Measurements from ENCODE around the gene FOLH1. TPM values are rescaled to one million over a fixed set of nuclear protein-coding genes. Genes with fewer than 3 reads are reported as not detected.
"Not testable (repeated sequence)": the region's sequence is repeated elsewhere in the genome, so short reads cannot be mapped to it uniquely, and the experiment has no call there.

FOLH1 gene
- total and polyA plus RNA-seq, 2 experiments from 2014 or later, result not detected

DNA sequence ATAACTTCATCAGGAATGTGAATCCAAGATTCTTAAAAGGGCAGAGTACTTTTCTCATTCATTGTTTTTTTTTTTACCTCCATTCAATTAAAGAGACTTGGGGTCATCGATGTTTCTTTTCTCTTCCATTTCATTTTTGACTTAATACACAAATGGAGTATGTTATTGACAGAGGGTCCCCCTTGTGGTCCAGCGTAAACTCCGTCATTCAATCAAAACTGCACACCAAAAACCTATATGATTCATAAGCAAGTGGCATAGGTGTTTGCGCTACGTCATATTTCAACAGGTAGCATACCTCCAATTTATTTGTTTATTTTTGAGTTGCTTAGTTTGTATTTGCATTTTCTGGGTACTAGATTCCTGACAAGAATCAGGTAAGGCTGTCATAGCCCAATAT, 12.7 kb upstream of the FOLH1 start:
- no peak overlapping the region for H3K4me2 ChIP-seq (ENCODE audit: unreplicated experiment)
- no peaks in the 10 kb centered on the region for H4K20me1 ChIP-seq (ENCODE audit: insufficient read depth)
- no peak for TF ChIP-seq EZH2 (IDR thresholded peaks at IDR 0.05; ENCODE audit: insufficient read depth, poor library complexity, severe bottlenecking)
- TF ChIP-seq EZH2phosphoT487 (IDR thresholded peaks at IDR 0.05; ENCODE audit: insufficient read depth, low read depth), result no peak
- no peak for DNase-seq
- no peaks in the 10 kb centered on the region for H3K4me1 ChIP-seq (ENCODE audit: insufficient read depth)
- no peaks in the 10 kb centered on the region for H3K27me3 ChIP-seq (replicated peaks; ENCODE audit: insufficient read depth)
- 57 to 58% methylated on average over 5 of the region's 5 CpGs for WGBS, 2 experiments (ENCODE audit: low coverage in 1 of 2, low lambda C conversion rate in 2 of 2, missing lambda C conversion rate in 2 of 2)
- H2AFZ ChIP-seq, result no peak overlapping the region
- H3K4me3 ChIP-seq, result no peak overlapping the region
- in situ Hi-C loops (cut with MboI), result no loop called here
- H3K79me2 ChIP-seq (ENCODE audit: insufficient read depth), result no peaks in the 10 kb centered on the region
- no peak overlapping the region for H3K27ac ChIP-seq
- H3K36me3 ChIP-seq (ENCODE audit: low read depth), result no peaks in the 10 kb centered on the region
- H3K9me3 ChIP-seq (ENCODE audit: low read depth), result no peaks in the 10 kb centered on the region
- no peaks in the 10 kb centered on the region for H3K9me2 ChIP-seq (ENCODE audit: insufficient read depth)
- no peak overlapping the region for H3K9ac ChIP-seq
- no peaks in the 10 kb centered on the region for H3F3A ChIP-seq (ENCODE audit: insufficient read depth)

DNA sequence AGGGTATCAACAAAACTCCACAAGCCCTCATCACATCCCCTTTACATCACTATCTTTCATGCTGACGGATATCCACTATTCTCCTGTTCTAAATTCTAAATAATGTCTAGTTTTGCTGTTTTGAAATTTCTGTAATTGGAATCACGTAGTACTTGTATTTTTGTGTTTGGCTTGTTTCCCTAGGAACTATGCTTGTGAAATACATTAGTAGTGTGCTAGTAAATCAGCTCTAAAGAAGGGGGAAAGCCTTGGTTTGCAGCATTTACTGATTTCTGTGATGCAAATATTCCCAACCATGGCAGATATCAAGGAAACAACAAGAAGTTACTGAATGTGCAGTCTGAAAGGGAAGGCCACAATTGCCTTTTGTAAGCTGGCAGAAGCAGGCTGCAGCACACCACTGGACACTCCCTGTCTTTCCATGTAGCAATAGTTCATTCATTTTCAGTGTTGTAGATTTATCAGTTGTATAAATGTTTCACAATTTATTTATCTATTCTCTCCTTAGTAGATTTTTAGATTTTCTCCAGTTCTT, 4.7 kb upstream of the FOLH1 start:
- WGBS, 2 experiments (ENCODE audit: low coverage in 1 of 2, low lambda C conversion rate in 2 of 2, missing lambda C conversion rate in 2 of 2), result 19 to 28% methylated on average over 2 of the region's 2 CpGs
- H3K4me3 ChIP-seq, result no peak overlapping the region
- no peak overlapping the region for H2AFZ ChIP-seq
- H3K9me2 ChIP-seq (ENCODE audit: insufficient read depth), result no peaks in the 10 kb centered on the region
- DNase-seq, result no peak
- H3F3A ChIP-seq (ENCODE audit: insufficient read depth), result no peaks in the 10 kb centered on the region
- no peak for TF ChIP-seq EZH2 (IDR thresholded peaks at IDR 0.05; ENCODE audit: insufficient read depth, poor library complexity, severe bottlenecking)
- no peak for TF ChIP-seq EZH2phosphoT487 (IDR thresholded peaks at IDR 0.05; ENCODE audit: insufficient read depth, low read depth)
- 0 out of 2 replicates have a peak, but pooled peaks cover 8% of the 10 kb centered on the region for H3K27me3 ChIP-seq (replicated peaks; ENCODE audit: insufficient read depth)
- H3K79me2 ChIP-seq (ENCODE audit: insufficient read depth), result no peaks in the 10 kb centered on the region
- H3K4me2 ChIP-seq (ENCODE audit: unreplicated experiment), result no peak overlapping the region
- no peak overlapping the region for H3K9ac ChIP-seq
- no peaks in the 10 kb centered on the region for H3K4me1 ChIP-seq (ENCODE audit: insufficient read depth)
- in situ Hi-C loops (cut with MboI), result no loop called here
- no peak overlapping the region for H3K27ac ChIP-seq
- H3K9me3 ChIP-seq (ENCODE audit: low read depth), result no peaks in the 10 kb centered on the region
- H3K36me3 ChIP-seq (ENCODE audit: low read depth), result no peaks in the 10 kb centered on the region
- H4K20me1 ChIP-seq (ENCODE audit: insufficient read depth), result no peaks in the 10 kb centered on the region

DNA sequence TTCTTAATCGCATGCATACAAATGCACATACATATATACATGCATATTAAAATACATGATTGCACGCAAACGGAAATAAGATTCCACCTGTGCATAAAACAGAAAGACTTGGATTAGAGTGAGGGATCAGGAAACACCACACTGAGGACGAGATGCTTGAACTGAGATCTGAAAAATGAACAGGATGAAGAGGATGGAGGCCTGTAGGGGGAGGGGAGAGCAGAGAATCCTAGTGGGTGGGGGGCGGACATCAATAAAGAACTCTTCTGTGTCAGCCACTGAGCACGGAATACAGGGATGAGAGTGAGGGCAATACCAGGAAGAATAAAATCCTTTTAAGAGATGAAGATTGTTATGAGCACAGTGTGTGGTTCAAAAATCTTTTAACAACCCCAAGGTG, 1.4 kb downstream of the FOLH1 start:
- H3K36me3 ChIP-seq (ENCODE audit: low read depth); H3F3A ChIP-seq (ENCODE audit: insufficient read depth); H3K27me3 ChIP-seq (replicated peaks; ENCODE audit: insufficient read depth); H3K9me3 ChIP-seq (ENCODE audit: low read depth); DNase-seq; in situ Hi-C loops (cut with MboI); H3K9ac ChIP-seq; H3K79me2 ChIP-seq (ENCODE audit: insufficient read depth); H2AFZ ChIP-seq; H3K4me3 ChIP-seq; H3K27ac ChIP-seq; H3K4me2 ChIP-seq (ENCODE audit: unreplicated experiment); H3K9me2 ChIP-seq (ENCODE audit: insufficient read depth); H3K4me1 ChIP-seq (ENCODE audit: insufficient read depth); H4K20me1 ChIP-seq (ENCODE audit: insufficient read depth): not testable (repeated sequence)
- WGBS, 2 experiments (ENCODE audit: low coverage in 1 of 2, low lambda C conversion rate in 2 of 2, missing lambda C conversion rate in 2 of 2), result 63 to 65% methylated on average over 6 of the region's 6 CpGs

DNA sequence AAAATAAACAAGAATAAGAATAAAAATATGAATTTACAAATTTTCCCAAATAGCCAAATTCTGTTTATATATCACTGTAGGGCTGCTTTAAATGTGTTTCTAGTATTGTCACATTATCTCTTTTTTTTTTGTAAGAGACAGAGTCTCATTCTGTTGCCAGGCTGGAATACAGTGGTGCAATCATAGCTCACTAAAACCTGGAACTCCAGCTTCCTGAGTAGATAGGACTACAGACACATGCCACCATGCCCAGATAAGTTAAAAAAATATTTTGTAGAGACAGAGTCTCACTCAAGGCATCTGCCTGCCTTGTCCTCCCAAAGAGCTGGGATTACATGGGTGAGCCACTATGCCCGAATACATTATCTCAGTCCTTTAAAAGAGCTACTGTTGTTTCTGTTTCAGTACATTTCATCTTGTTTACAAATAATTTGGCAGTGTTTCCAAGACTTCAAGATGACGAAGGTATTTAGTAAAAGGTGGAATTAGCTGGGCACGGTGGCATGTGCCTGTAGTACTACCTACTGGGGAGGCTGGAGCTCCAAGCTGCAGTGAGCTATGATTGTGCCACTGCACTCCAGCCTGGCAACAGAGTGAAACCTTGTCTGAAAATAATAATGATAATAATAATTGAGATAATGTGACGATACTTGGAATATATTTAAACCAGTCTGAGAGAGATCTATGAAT, 6.0 kb downstream of the FOLH1 start:
- no peak overlapping the region for H3K4me2 ChIP-seq (ENCODE audit: unreplicated experiment)
- no peaks in the 10 kb centered on the region for H3F3A ChIP-seq (ENCODE audit: insufficient read depth)
- in situ Hi-C loops (cut with MboI), result no loop called here
- H4K20me1 ChIP-seq (ENCODE audit: insufficient read depth), result no peaks in the 10 kb centered on the region
- H3K36me3 ChIP-seq (ENCODE audit: low read depth), result no peaks in the 10 kb centered on the region
- no peaks in the 10 kb centered on the region for H3K4me1 ChIP-seq (ENCODE audit: insufficient read depth)
- H3K4me3 ChIP-seq, result no peak overlapping the region
- no peaks in the 10 kb centered on the region for H3K79me2 ChIP-seq (ENCODE audit: insufficient read depth)
- TF ChIP-seq EZH2 (IDR thresholded peaks at IDR 0.05; ENCODE audit: insufficient read depth, poor library complexity, severe bottlenecking), result no peak
- no peak for TF ChIP-seq EZH2phosphoT487 (IDR thresholded peaks at IDR 0.05; ENCODE audit: insufficient read depth, low read depth)
- H3K27me3 ChIP-seq (replicated peaks; ENCODE audit: insufficient read depth), result no peaks in the 10 kb centered on the region
- no peaks in the 10 kb centered on the region for H3K9me2 ChIP-seq (ENCODE audit: insufficient read depth)
- no peak for DNase-seq
- H2AFZ ChIP-seq, result no peak overlapping the region
- no peak overlapping the region for H3K9ac ChIP-seq
- H3K9me3 ChIP-seq (ENCODE audit: low read depth), result no peaks in the 10 kb centered on the region
- WGBS, 2 experiments (ENCODE audit: low coverage in 1 of 2, low lambda C conversion rate in 2 of 2, missing lambda C conversion rate in 2 of 2), result 46 to 52% methylated on average over 4 of the region's 4 CpGs
- no peak overlapping the region for H3K27ac ChIP-seq

DNA sequence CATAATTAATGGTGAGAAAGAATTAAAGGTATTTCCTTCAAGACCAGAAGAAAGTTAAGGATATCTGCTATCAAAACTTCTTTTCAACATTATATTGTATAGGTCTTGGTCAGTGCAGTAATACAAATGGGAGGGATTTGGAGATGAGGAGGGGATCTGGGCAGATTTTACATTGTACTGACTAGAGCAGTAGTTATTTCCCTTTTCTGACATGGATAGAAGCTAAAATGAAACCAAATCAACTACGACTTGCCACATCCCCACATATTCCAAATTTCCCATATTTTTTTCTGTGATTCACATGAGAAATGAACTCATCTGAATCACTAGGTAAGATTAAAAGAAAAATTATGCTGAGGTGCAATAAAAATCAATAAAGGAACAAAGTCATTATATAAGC, 11.6 kb downstream of the FOLH1 start:
- in situ Hi-C loops (cut with MboI); H3K36me3 ChIP-seq (ENCODE audit: low read depth); H3K27me3 ChIP-seq (replicated peaks; ENCODE audit: insufficient read depth); H3K9me3 ChIP-seq (ENCODE audit: low read depth); H2AFZ ChIP-seq; H4K20me1 ChIP-seq (ENCODE audit: insufficient read depth); H3K4me3 ChIP-seq; H3K9me2 ChIP-seq (ENCODE audit: insufficient read depth); DNase-seq; H3K9ac ChIP-seq; H3K27ac ChIP-seq; H3K4me1 ChIP-seq (ENCODE audit: insufficient read depth); H3K4me2 ChIP-seq (ENCODE audit: unreplicated experiment); H3K79me2 ChIP-seq (ENCODE audit: insufficient read depth); H3F3A ChIP-seq (ENCODE audit: insufficient read depth): not testable (repeated sequence)
- WGBS, 2 experiments (ENCODE audit: low coverage in 1 of 2, low lambda C conversion rate in 2 of 2, missing lambda C conversion rate in 2 of 2), result 19 to 42% methylated on average over 1 of the region's 1 CpG

DNA sequence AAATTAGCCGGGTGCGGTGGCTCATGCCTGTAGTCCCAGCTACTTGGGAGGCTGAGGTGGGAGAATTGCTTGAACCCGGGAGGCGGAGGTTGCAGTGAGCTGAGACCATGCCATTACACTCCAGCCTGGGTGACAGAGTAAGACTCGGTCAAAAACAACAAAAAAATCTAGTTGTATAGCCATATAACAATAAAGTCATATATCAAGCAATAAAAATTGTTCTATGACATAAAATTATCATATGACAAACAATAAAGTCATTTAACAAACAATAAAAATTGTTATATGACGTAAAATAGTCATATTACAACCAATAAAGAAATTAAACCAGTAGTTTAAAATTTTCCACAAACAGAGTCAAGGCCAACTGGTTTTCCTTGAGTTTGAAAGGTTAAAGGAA, 12.4 kb downstream of the FOLH1 start:
- WGBS, 2 experiments (ENCODE audit: low coverage in 1 of 2, low lambda C conversion rate in 2 of 2, missing lambda C conversion rate in 2 of 2), result 51 to 60% methylated on average over 6 of the region's 6 CpGs
- H3K4me3 ChIP-seq; H2AFZ ChIP-seq; DNase-seq; H3K9me2 ChIP-seq (ENCODE audit: insufficient read depth); H3K36me3 ChIP-seq (ENCODE audit: low read depth); H4K20me1 ChIP-seq (ENCODE audit: insufficient read depth); H3K4me2 ChIP-seq (ENCODE audit: unreplicated experiment); H3F3A ChIP-seq (ENCODE audit: insufficient read depth); in situ Hi-C loops (cut with MboI); H3K4me1 ChIP-seq (ENCODE audit: insufficient read depth); H3K9me3 ChIP-seq (ENCODE audit: low read depth); H3K27me3 ChIP-seq (replicated peaks; ENCODE audit: insufficient read depth); H3K79me2 ChIP-seq (ENCODE audit: insufficient read depth); H3K27ac ChIP-seq; H3K9ac ChIP-seq: not testable (repeated sequence)

DNA sequence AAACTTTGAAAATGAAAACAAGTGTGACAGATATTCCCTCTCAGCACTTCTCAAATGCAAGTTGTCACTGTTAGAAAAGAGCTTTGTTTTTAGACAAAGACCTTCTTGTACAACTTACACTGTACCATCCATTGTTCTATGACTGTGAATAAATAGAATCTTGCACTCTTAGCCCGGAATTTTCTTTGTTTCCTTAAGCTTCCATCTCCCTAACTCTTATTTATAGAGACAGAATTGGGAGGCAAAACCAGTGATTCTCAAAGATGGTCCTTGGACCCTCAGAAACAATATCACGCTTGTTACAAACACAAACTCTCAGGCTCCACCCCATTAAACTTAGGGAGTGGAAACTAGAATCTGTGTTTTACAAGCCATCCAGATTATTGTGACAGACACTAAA, 18.1 kb downstream of the FOLH1 start:
- H3K27me3 ChIP-seq (replicated peaks; ENCODE audit: insufficient read depth); H3K79me2 ChIP-seq (ENCODE audit: insufficient read depth); H3K4me1 ChIP-seq (ENCODE audit: insufficient read depth); H3K27ac ChIP-seq; H3K9me2 ChIP-seq (ENCODE audit: insufficient read depth); H3K4me3 ChIP-seq; H3K36me3 ChIP-seq (ENCODE audit: low read depth); H3K9ac ChIP-seq; H3K9me3 ChIP-seq (ENCODE audit: low read depth); H3F3A ChIP-seq (ENCODE audit: insufficient read depth); H4K20me1 ChIP-seq (ENCODE audit: insufficient read depth); H2AFZ ChIP-seq; H3K4me2 ChIP-seq (ENCODE audit: unreplicated experiment); DNase-seq; in situ Hi-C loops (cut with MboI): not testable (repeated sequence)
- 22 to 23% methylated on average over 2 of the region's 2 CpGs for WGBS, 2 experiments (ENCODE audit: low coverage in 1 of 2, low lambda C conversion rate in 2 of 2, missing lambda C conversion rate in 2 of 2)
